GM03348 (cell line): ENCODE results near the gene PLPPR2.
"Not testable (repeated sequence)": the region's sequence is repeated elsewhere in the genome, so short reads cannot be mapped to it uniquely, and the experiment has no call there.

Source experiments
- DNase-seq: peaks from one replicate; pipeline ENCODE4 v3.0.0; 2012; ENCODE audit warnings: low spot score

The PLPPR2 gene

GRCh38 chr19:11355160-11356073 is at the start of gene PLPPR2:
Gene PLPPR2, plus strand, starts transcription at chr19:11355432. Its CDS starts 2,242 bp downstream, at chr19:11357674.
- peak; percentile 97 for DNase-seq

GRCh38 chr19:11306337-11306736 is 48.9 kb upstream of the PLPPR2 start:
- no peak for DNase-seq

- DNase-seq = not testable (repeated sequence)
Measured at GRCh38 chr19:11320278-11320995, 34.8 kb upstream of the PLPPR2 start.

GRCh38 chr19:11321191-11322126 is 33.8 kb upstream of the PLPPR2 start:
- DNase-seq = no peak

- no peak for DNase-seq
Measured at GRCh38 chr19:11322269-11323024, 32.8 kb upstream of the PLPPR2 start.

GRCh38 chr19:11323601-11324078 is 31.6 kb upstream of the PLPPR2 start:
- no peak for DNase-seq

- DNase-seq = peak; percentile 94
Measured at GRCh38 chr19:11324079-11324661, 31.1 kb upstream of the PLPPR2 start.

- no peak for DNase-seq
Measured at GRCh38 chr19:11324748-11325389, 30.4 kb upstream of the PLPPR2 start.

- no peak for DNase-seq
Measured at GRCh38 chr19:11325544-11325943, 29.7 kb upstream of the PLPPR2 start.

GRCh38 chr19:11330127-11330526 is 25.1 kb upstream of the PLPPR2 start:
- no peak for DNase-seq

- no peak for DNase-seq
Measured at GRCh38 chr19:11331502-11331901, 23.7 kb upstream of the PLPPR2 start.

GRCh38 chr19:11332822-11333221 is 22.4 kb upstream of the PLPPR2 start:
- no peak for DNase-seq

GRCh38 chr19:11333838-11334237 is 21.4 kb upstream of the PLPPR2 start:
- not testable (repeated sequence) for DNase-seq

GRCh38 chr19:11335449-11336146 is 19.6 kb upstream of the PLPPR2 start:
- DNase-seq = no peak

- DNase-seq = no peak
Measured at GRCh38 chr19:11337080-11337479, 18.2 kb upstream of the PLPPR2 start.

- DNase-seq = no peak
Measured at GRCh38 chr19:11338121-11338520, 17.1 kb upstream of the PLPPR2 start.

- DNase-seq = peak; percentile 32
Measured at GRCh38 chr19:11338569-11339253, 16.5 kb upstream of the PLPPR2 start.

GRCh38 chr19:11339254-11340098 is 15.8 kb upstream of the PLPPR2 start, which contains the start of gene RAB3D:
Gene RAB3D, minus strand, starts transcription at chr19:11339657. Its CDS starts 2,258 bp downstream, at chr19:11337399.
- DNase-seq = peak; percentile 98
